Colonic mucosa (tissue), 4 donors: ENCODE data around the gene PHF13. TPM values are rescaled to one million over a fixed set of nuclear protein-coding genes. Genes with fewer than 3 reads are reported as not detected.

Experiments
- DNase-seq: peaks from one replicate; pipeline ENCODE4 v3.0.0-alpha.2; 2020
- H3K27ac ChIP-seq: fragments of 200-600 bp; one replicate; pipeline ENCODE4 v1.8.0; 2021
- H3K27me3 ChIP-seq: fragments of 200-600 bp; one replicate; pipeline ENCODE4 v1.8.0; 2021
- H3K36me3 ChIP-seq: fragments of 200-600 bp; one replicate; pipeline ENCODE4 v1.8.0; 2021
- H3K4me1 ChIP-seq: fragments of 200-600 bp; one replicate; pipeline ENCODE4 v1.8.0; 2021; ENCODE audit warnings: mild to moderate bottlenecking
- H3K4me3 ChIP-seq: fragments of 200-600 bp; one replicate; pipeline ENCODE4 v1.8.0; 2021
- H3K9ac ChIP-seq, 2 donors: one replicate each; pipeline ENCODE4 v1.7.0; 2013; ENCODE audit warnings: control low read depth in 2 of 2, low read depth in 2 of 2, low read length in 2 of 2
- H3K9me3 ChIP-seq: fragments of 200-600 bp; one replicate; pipeline ENCODE4 v1.8.0; 2021
- CTCF ChIP-seq: fragments of 200-600 bp; IDR thresholded peaks from one replicate; pipeline ENCODE4 v1.8.0; 2022; ENCODE audit warnings: antibody characterized with exemption, mild to moderate bottlenecking
- intact Hi-C: fragments of 100-400 bp; cut with DNase I; formaldehyde crosslinking; loops from one replicate; pipeline ENCODE4 v1.14.1; 2022
- total RNA-seq, 2 donors: library from RNA; stranded (reverse); fragmentation: NEBNext Ultra II Directional in 1 of 2; extraction: Animal tissue kit (Norgen Biotek cat#: 25700) in 1 of 2; gene quantifications; one replicate each; pipeline ENCODE4 v1.2.1, GENCODE V29; 2021
- donor health status: healthy.
- donor health status: DM: no; HTN: no; CAD: no.
- donor health status: DM: no; HTN: no; CAD: no.

Gene PHF13
- total RNA-seq, 2 donors from 2014 or later, result 8.0 to 13.4 TPM

- Histone ChIP-seq H3K36me3 (no peaks in the 10 kb centered on the region), H3K4me3 (no peak overlapping the region), H3K9me3 (no peaks in the 10 kb centered on the region), H3K4me1 (peaks cover 11% of the 10 kb centered on the region), H3K9ac (no peak overlapping the region), H3K27me3 (no peaks in the 10 kb centered on the region), H3K27ac (no peak overlapping the region)
- DNase-seq, result no peak
- TF ChIP-seq CTCF, result no peak
- intact Hi-C loops, result no loop called here
Observed at GRCh38 chr1:6622396-6623152, 9.0 kb downstream of the PHF13 start.

- no peak for DNase-seq
- Histone ChIP-seq H3K27ac (no peak overlapping the region), H3K9me3 (no peaks in the 10 kb centered on the region), H3K4me1 (peaks cover 11% of the 10 kb centered on the region), H3K9ac (no peak overlapping the region), H3K27me3 (no peaks in the 10 kb centered on the region), H3K4me3 (no peak overlapping the region), H3K36me3 (no peaks in the 10 kb centered on the region)
- TF ChIP-seq CTCF, result no peak
- intact Hi-C loops, result no loop called here
Observed at GRCh38 chr1:6623269-6623965, 9.9 kb downstream of the PHF13 start.

- peak; percentile 92 for DNase-seq
- Histone ChIP-seq H3K4me3 (peak within 1 kb of the TSS; percentile 83), H3K9me3 (no peaks in the 10 kb centered on the region), H3K9ac (peak within 1 kb of the TSS; percentile 81 to 84), H3K27ac (peak within 1 kb of the TSS; percentile 72), H3K36me3 (no peaks in the 10 kb centered on the region), H3K4me1 (peaks cover 11% of the 10 kb centered on the region), H3K27me3 (no peaks in the 10 kb centered on the region)
- intact Hi-C loops, result no loop called here
- no peak for TF ChIP-seq CTCF
Observed at GRCh38 chr1:6624710-6625583, 11.4 kb downstream of the PHF13 start, which contains the start of gene THAP3. THAP3 (plus strand) TSS chr1:6624868; CDS start chr1:6625219, 351 bp downstream.

- H3K4me3 ChIP-seq, result peak overlapping the region; percentile 83
- no peaks in the 10 kb centered on the region for H3K9me3 ChIP-seq
- H3K36me3 ChIP-seq, result no peaks in the 10 kb centered on the region
- TF ChIP-seq CTCF, result no peak
- peaks cover 11% of the 10 kb centered on the region for H3K4me1 ChIP-seq
- H3K9ac ChIP-seq, result peak overlapping the region; percentile 81 to 84
- intact Hi-C loops, result no loop called here
- H3K27me3 ChIP-seq, result no peaks in the 10 kb centered on the region
- H3K27ac ChIP-seq, result peak overlapping the region; percentile 72
- peak; percentile 44 for DNase-seq
Observed at GRCh38 chr1:6625584-6626149, 12.1 kb downstream of the PHF13 start.

- Histone ChIP-seq H3K36me3 (no peaks in the 10 kb centered on the region), H3K9ac (no peak overlapping the region), H3K27me3 (no peaks in the 10 kb centered on the region), H3K9me3 (no peaks in the 10 kb centered on the region), H3K4me1 (peaks cover 11% of the 10 kb centered on the region), H3K4me3 (no peak overlapping the region), H3K27ac (no peak overlapping the region)
- no peak for DNase-seq
- no peak for TF ChIP-seq CTCF
- intact Hi-C loops, result no loop called here
Observed at GRCh38 chr1:6627031-6627430, 13.5 kb downstream of the PHF13 start.
